MG63 (cell line): ENCODE measurements around the gene C4orf33. TPM values are rescaled to one million over a fixed set of nuclear protein-coding genes. Genes with fewer than 3 reads are reported as not detected.
"Not testable (repeated sequence)": the region's sequence is repeated elsewhere in the genome, so short reads cannot be mapped to it uniquely, and the experiment has no call there.

Experiments used
- DNase-seq: peaks from one replicate; pipeline ENCODE4 v3.0.0-alpha.2; 2020
- H3K27me3 ChIP-seq: fragments of 250-450 bp; sonication (Bioruptor Pico); 2 replicates; pipeline ENCODE4 v1.5.1; 2020; ENCODE audit warnings: mild to moderate bottlenecking, moderate library complexity
- H3K36me3 ChIP-seq: fragments of 250-450 bp; sonication (Bioruptor Pico); 2 replicates; pipeline ENCODE4 v1.5.1; 2020; ENCODE audit warnings: mild to moderate bottlenecking, moderate library complexity
- H3K4me3 ChIP-seq: fragments of 250-450 bp; sonication (Bioruptor Pico); 2 replicates; pipeline ENCODE4 v1.5.1; 2020; ENCODE audit warnings: mild to moderate bottlenecking, moderate library complexity
- H3K9me3 ChIP-seq: fragments of 250-450 bp; sonication (Bioruptor Pico); 2 replicates; pipeline ENCODE4 v1.5.1; 2020; ENCODE audit warnings: mild to moderate bottlenecking, moderate library complexity
- total RNA-seq: library from RNA; depleted of rRNA; stranded (reverse); fragments of >200 nt; shearing (Covaris generic); gene quantifications from 2 replicates; pipeline ENCODE4 v1.2.3, GENCODE V29; 2014; ENCODE audit warnings: low replicate concordance

The C4orf33 gene
- total RNA-seq, 1 experiment from 2014 or later = 3.9 TPM

DNA sequence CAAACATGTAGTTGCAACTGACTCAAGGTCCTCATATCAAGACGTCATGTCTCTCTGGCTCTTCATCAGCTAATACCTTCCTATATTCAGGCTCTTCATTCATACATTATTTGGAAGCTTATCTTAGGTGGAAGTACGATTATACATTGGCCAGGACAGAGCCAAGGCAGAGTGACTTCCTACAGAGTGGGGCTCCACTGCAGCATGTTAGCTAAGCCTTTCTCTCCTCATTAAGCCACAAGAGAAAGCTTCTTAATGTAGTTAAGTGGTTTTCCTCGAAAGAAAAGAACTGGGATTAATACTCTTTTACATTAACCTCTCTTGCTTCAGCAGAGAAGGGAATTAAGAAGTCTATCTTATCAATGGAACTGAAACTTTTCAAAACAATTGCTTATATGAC, 15.0 kb downstream of the C4orf33 start:
- no peak for DNase-seq
- Histone ChIP-seq H3K36me3 (no peaks in the 10 kb centered on the region), H3K4me3 (no peak overlapping the region), H3K27me3 (no peaks in the 10 kb centered on the region), H3K9me3 (no peaks in the 10 kb centered on the region)

DNA sequence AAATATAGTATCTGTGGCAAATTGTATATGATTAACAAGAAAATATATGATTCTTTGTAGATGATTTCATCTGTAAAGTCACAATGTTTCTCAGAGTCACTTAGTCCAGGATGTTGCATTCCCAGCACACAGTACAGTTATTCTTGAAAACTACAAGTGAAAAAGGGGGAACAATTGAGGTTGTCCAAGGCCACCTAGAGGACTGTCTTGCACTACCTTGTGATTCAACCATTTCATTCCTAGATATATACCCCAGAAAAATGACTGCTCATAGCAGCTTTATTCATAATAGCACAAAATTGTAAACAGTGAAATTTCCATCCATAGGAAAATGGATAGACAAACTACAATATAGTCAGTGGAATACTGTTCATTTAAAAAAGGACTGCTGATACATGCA, 16.0 kb downstream of the C4orf33 start:
- H3K27me3 ChIP-seq = no peaks in the 10 kb centered on the region
- no peak for DNase-seq
- no peaks in the 10 kb centered on the region for H3K36me3 ChIP-seq

DNA sequence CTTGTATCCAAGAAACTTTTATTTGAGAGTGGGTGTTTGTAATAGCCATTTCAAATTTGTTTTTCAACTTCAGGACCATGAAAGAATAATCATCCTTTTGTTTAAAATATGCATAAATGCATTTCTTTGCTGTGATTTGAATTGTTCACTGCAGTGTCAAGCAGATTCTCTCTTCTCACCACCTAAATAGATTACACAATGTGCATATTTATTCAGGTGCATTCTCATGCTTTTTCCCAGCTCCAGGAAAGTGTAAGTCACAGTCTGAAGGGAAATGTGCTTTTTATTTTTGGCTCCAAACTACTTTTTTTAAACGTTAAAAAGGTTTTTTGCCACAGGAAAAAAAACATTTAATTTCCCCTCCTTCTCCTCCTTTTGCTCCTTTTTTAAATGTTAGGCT, 17.5 kb downstream of the C4orf33 start:
- no peaks in the 10 kb centered on the region for H3K27me3 ChIP-seq
- H3K4me3 ChIP-seq = no peak overlapping the region
- DNase-seq = no peak

More for the DNA sequence above, 16.0 kb downstream of the C4orf33 start:
- H3K4me3 ChIP-seq = no peak overlapping the region
- no peaks in the 10 kb centered on the region for H3K9me3 ChIP-seq

DNA sequence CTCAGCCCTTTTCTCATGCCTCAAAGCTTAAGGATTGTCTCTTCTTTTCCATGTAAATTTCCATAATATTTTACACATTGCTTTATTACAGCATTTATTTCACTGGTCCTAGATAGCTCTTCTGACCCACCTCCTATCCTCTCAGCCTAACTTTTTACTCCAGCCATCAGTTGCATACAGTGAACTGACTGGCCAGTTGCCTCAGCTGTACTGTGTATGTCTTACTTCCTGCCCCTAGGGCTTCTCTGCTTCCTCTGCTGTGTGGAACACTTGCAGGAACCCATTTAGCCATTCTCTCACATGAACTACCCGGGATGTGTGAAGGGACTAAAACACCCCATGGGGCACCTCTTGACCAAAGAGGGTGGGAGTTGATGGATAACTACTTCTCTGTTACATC, 18.0 kb downstream of the C4orf33 start:
- Histone ChIP-seq H3K4me3 (no peak overlapping the region), H3K9me3 (no peaks in the 10 kb centered on the region)
- no peak for DNase-seq

More for the DNA sequence above, 17.5 kb downstream of the C4orf33 start:
- Histone ChIP-seq H3K36me3 (no peaks in the 10 kb centered on the region), H3K9me3 (no peaks in the 10 kb centered on the region)

DNA sequence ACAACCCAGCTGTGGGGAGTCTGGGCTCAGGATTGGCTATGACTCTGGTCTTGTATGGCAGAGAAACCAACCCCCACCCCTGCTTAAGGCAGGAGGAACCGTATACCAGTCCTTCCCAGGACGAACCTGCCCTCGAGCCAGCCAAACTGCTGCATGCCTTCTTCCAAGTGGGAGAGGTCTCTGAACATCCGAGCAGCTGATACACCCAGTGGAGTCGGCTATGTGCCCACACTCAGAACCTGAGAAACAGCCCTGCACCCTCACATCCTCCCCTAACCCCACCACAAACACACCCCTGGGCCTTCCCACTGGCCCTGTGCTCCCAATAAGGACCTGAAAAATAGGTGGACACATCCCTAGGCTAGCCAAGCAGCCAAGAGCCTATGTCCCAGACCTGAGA, 21.8 kb downstream of the C4orf33 start:
- DNase-seq = no peak
- H3K36me3 ChIP-seq = no peaks in the 10 kb centered on the region
- no peak overlapping the region for H3K4me3 ChIP-seq

More for the DNA sequence above, 18.0 kb downstream of the C4orf33 start:
- Histone ChIP-seq H3K27me3 (no peaks in the 10 kb centered on the region), H3K36me3 (no peaks in the 10 kb centered on the region)

DNA sequence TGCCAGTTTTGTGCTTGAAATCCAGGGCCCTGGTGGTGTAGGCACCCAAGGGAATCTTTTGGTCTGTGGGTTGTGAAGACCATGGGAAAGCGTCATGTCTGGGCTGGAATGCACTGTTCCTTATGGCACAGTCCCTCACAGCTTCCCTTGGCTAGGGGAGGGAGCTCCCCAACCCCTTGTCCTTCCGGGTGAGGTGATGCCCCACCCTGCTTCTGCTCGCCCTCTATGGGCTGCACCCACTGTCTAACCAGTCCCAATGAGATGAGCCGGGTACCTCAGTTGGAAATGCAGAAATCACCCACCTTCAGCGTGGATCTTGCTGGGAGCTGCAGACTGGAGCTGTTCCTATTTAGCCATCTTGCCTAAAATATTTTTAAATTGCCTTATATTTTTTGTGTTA, 30.7 kb downstream of the C4orf33 start:
- not testable (repeated sequence) for DNase-seq, H3K36me3 ChIP-seq, H3K4me3 ChIP-seq, H3K27me3 ChIP-seq, H3K9me3 ChIP-seq

More for the DNA sequence above, 21.8 kb downstream of the C4orf33 start:
- no peaks in the 10 kb centered on the region for H3K27me3 ChIP-seq
- no peaks in the 10 kb centered on the region for H3K9me3 ChIP-seq

DNA sequence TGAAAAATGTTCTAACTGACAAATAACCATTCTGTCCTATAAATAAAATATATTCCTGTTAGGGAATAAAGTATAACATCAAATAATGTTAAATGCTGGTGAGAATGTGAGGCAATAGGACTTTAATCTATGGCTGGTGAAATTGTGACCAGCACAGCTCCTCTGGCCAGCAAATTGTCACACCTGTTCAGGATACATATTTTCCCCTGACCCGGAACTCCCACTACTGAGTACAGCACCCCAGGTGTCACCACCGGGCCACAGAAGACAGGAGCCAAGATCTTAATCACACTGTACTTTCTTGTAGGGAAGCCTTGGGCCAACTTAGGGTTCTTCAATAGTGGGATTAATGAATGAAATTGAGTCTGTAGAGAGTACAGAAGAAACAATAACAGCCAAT, 33.2 kb downstream of the C4orf33 start:
- no peak overlapping the region for H3K4me3 ChIP-seq
- H3K27me3 ChIP-seq = no peaks in the 10 kb centered on the region
- no peaks in the 10 kb centered on the region for H3K36me3 ChIP-seq
- no peaks in the 10 kb centered on the region for H3K9me3 ChIP-seq
- DNase-seq = no peak

DNA sequence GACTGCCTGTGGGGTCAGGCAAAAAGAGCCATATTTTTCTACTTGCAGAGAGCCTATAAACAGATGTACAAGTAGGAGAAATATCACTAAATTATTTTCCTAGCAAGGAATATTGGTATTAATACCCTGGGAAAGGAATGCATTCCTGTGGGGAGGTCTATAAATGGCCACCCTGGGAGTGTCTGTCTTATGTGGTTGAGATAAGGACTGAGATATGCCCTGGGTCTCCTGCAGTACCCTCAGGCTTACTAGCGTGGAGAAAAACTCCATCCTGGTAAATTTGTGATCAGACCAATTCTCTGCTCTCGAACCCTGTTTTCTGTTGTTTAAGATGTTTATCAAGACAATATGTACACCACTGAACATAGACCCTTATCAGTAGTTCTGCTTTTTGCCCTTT, 35.4 kb downstream of the C4orf33 start:
- DNase-seq = no peak
- no peak overlapping the region for H3K4me3 ChIP-seq
- no peaks in the 10 kb centered on the region for H3K36me3 ChIP-seq
- no peaks in the 10 kb centered on the region for H3K27me3 ChIP-seq
- H3K9me3 ChIP-seq = no peaks in the 10 kb centered on the region

DNA sequence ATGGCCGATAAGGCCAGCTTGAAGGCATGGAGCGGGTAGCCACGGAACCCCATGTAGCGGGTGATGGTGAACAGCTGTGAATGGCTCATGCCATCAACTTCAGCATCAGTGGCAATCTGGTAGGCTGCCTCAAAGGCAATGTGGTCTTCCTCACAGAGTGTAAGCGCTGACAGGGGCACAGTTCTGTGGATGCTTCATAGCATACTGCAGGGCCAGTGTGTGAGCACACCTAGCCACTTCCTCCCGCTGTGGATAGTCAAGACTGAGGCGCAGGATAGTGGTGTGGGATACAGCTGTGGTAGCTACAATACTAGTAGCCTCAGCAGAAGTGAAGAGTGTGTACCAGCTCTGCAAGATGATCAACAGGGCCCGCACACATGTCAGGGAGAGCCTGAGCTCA, 40.5 kb downstream of the C4orf33 start:
- Histone ChIP-seq H3K27me3 (no peaks in the 10 kb centered on the region), H3K9me3 (no peaks in the 10 kb centered on the region), H3K36me3 (no peaks in the 10 kb centered on the region), H3K4me3 (no peak overlapping the region)
- no peak for DNase-seq

DNA sequence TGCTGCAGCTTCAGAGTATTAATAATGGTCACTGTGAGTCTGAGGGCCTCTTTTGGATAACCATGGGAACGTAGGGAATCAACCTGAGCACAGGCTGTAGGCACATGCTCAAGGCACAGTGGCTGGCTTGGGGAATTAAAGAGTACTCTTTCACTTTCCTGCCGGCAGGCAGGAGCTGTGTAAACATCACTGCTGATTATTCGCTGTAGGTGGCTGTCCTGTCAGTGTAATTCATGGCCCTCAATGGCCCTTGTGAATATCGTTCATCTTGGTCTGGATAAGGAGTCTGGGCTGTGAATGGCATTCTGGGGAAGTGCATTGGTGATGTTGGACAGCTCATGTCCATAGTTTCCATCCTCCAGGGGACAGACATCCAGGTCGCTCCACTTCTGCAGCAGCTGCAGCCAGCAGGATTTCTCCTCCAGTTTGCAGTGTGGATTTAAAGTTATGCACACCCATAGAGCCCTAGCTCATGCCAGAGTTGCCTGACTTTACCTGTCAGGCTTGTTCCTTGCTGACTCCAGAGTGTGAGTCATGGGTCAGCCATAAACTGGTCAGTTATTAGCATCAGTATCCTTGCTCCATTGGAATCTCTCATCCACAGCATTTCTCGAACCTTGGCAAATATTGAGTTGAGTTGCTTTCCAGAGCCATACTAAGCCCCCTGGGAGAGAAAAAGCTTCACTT, 43.0 kb downstream of the C4orf33 start:
- Histone ChIP-seq H3K9me3 (no peaks in the 10 kb centered on the region), H3K27me3 (no peaks in the 10 kb centered on the region), H3K4me3 (no peak overlapping the region), H3K36me3 (no peaks in the 10 kb centered on the region)
- DNase-seq = no peak

DNA sequence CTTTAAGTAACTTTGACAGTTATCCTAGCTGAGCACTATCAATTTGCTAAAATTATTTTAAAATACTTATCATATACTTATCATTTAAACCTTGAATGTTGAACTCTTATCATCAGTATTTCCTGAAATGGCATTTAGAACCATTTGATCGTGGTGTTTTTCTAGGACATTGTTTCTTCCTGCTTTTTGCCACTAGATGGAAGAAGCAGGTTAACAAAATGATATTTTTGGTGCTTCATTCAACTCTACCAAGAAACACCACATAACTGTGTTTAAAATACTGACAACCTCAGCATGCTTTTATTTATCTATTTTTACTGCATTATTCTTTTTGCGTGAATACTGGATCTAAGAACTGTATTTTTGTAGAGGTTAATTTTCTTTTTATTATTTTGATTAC, 44.6 kb downstream of the C4orf33 start:
- Histone ChIP-seq H3K9me3 (no peaks in the 10 kb centered on the region), H3K36me3 (no peaks in the 10 kb centered on the region), H3K27me3 (no peaks in the 10 kb centered on the region), H3K4me3 (no peak overlapping the region)
- DNase-seq = no peak

DNA sequence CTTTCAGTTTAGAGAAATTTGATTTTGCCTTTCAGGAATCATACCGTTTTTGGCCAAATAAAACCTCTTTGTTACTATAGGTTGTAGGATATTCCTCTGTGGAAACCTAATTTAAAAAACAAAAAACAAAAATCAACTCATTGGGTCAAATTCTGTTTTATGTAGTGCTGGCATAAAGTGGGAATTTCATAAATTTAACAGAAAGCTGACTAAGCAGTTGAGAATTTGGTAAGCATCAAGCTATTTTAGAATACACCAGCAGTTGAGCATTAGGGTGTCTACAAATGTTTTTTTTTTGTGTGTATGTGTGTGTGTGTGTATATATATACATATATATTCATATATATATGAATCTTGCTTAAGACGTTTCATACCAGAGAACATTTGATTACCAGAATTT, 47.4 kb downstream of the C4orf33 start:
- DNase-seq = no peak
- H3K36me3 ChIP-seq = no peaks in the 10 kb centered on the region
- no peaks in the 10 kb centered on the region for H3K9me3 ChIP-seq
- no peak overlapping the region for H3K4me3 ChIP-seq
- H3K27me3 ChIP-seq = no peaks in the 10 kb centered on the region

DNA sequence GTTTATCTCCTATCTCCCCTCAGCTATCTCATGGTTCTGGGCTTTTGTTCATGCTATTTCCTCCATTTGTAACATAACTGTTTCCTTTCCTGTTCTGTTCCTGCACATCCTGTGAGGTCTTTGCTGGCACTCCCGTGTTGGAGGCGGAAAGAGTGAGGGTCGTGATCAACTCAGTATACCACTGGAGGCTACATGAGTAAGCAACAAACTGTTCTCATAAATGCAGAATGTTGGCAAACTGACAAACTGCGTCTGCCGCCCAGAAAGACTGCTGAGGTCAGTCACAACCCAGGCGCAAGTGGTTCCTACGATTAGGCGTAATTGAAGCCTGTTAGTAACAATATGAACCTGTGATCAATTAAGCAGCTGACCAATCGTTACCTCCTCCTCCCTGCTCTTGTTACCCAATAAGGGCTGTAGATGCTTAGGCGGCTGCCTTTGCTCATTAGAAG, 48.8 kb downstream of the C4orf33 start:
- no peaks in the 10 kb centered on the region for H3K36me3 ChIP-seq
- no peaks in the 10 kb centered on the region for H3K27me3 ChIP-seq
- H3K9me3 ChIP-seq = no peaks in the 10 kb centered on the region
- no peak overlapping the region for H3K4me3 ChIP-seq
- DNase-seq = no peak

DNA sequence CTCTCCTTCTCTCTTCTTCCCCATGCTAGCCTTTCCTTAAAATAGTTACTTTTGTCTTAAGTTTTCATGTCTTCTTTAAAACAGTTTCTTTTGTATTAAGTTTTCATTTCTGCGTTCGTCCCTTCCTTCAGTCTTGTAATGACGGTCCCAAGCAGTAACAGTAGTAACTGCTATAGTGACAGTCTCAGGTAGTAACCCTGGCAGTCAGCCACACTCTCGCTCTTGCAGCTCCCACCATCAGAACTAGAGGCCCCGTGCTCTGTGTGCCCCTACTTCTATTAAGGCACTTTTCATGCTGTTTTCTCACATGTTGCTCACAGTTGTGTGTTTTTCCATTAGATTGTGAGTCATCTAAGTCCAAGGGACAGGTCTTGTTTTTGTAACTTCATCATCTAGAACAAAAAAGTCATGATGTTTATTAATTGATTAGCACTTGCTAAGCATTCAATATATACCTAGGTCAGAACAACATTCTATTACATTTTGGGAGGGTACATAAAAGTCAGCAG, 49.3 kb downstream of the C4orf33 start:
- Histone ChIP-seq H3K4me3 (no peak overlapping the region), H3K27me3 (no peaks in the 10 kb centered on the region)

DNA sequence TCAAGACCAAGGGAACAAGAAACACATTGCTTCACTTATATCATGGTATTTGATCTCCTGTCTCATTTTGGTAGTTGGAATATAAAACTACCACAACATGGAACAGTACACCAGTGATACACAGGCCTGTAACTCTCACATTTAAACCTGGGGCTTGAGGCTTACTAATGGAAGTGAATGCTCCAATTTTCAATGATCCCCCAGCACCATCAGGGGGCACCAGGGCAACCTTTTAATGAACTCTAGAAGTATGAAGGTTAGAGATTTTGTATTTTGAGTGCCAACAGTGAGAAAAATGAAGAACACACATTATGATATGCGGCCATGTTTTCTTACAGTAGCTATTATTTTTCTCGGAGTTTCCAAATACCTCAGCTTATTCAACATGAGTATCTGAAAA, 50.7 kb downstream of the C4orf33 start:
- no peak for DNase-seq

More for the DNA sequence above, 49.3 kb downstream of the C4orf33 start:
- Histone ChIP-seq H3K36me3 (no peaks in the 10 kb centered on the region), H3K9me3 (no peaks in the 10 kb centered on the region)
- no peak for DNase-seq

DNA sequence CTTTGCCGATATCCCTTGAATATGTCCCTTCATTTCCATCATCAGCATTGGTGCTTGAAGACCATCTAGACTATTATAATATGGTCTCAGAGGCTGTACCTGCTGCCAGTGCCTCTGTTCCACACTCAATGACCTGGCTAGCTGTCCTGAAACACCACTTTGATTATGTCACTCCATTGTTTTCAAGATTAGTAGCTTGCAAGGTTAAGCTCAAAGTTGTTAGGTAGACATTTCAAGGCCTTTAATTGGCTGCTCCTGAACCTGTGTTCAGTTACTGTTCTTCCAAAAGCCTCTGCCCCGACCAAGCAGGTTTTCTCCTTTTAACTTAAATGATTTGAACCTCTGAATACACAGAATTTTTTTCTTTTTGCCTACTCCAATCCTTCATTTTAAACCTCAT, 52.9 kb downstream of the C4orf33 start:
- Histone ChIP-seq H3K4me3 (no peak overlapping the region), H3K27me3 (no peaks in the 10 kb centered on the region), H3K9me3 (no peaks in the 10 kb centered on the region), H3K36me3 (no peaks in the 10 kb centered on the region)
- DNase-seq = no peak

More for the DNA sequence above, 50.7 kb downstream of the C4orf33 start:
- no peaks in the 10 kb centered on the region for H3K9me3 ChIP-seq
- no peaks in the 10 kb centered on the region for H3K27me3 ChIP-seq
- H3K4me3 ChIP-seq = no peak overlapping the region
- H3K36me3 ChIP-seq = no peaks in the 10 kb centered on the region

DNA sequence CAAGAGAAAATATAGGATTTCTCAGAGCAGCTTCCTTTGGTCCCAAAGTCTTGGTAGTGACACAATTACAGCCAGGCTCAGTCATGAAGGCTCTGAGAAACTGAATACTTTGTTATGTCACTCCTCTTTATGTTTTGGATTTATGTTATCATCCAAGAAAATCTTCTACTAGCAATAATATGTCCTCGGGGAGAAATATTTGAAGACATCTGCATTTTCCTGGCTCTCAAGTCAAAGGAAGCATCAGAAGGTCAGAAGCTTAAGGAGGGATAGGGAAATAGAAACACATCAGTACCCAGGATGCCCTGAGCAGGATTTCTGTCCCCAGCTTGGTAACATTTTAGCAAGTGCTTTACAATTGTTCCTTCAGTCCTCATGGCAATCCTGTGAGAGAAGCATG, 54.0 kb downstream of the C4orf33 start:
- Histone ChIP-seq H3K27me3 (no peaks in the 10 kb centered on the region), H3K9me3 (no peaks in the 10 kb centered on the region), H3K36me3 (no peaks in the 10 kb centered on the region), H3K4me3 (no peak overlapping the region)
- DNase-seq = no peak

DNA sequence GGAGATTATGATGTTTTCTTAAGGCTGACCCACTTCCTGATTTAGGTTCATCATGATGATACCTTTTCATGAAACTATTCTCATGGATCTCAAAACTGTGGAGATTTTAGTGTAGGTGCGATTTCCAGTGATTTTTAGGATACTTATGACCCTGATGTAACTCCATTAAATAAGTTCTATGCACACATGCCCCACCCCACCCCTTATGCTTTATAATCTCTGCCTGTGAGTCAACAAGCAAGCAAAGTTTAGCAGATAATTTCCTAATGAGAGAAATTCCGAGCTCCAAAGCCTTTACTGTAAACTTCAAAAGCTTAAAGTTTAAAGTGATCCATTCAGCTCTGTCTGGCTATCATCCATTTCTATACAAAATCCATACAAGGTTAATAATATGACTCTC, 56.4 kb downstream of the C4orf33 start:
- DNase-seq = no peak
- H3K27me3 ChIP-seq = no peaks in the 10 kb centered on the region
- H3K9me3 ChIP-seq = no peaks in the 10 kb centered on the region
- no peaks in the 10 kb centered on the region for H3K36me3 ChIP-seq
- no peak overlapping the region for H3K4me3 ChIP-seq
